SK-N-SH (cell line): ENCODE results near the gene FOXB1. TPM values are rescaled to one million over a fixed set of nuclear protein-coding genes. Genes with fewer than 3 reads are reported as not detected.

Experiments
- CTCF ChIA-PET: fragments of 300-600, 350-600 bp; formaldehyde crosslinking; extraction: SDS; loops from one replicate; lab custom pipeline; 2021; lab: Yijun Ruan, JAX
- POLR2A ChIA-PET: fragments of 350-600 bp; sonication (Branson Sonifier 250); formaldehyde crosslinking; extraction: SDS; loops from one replicate; lab custom pipeline; 2020; ENCODE audit warnings: antibody characterized with exemption, inconsistent platforms; lab: Yijun Ruan, JAX
- DNase-seq: peaks from one replicate; pipeline ENCODE4 v3.0.0; 2012
- H2AFZ ChIP-seq: fragments of 200-600 bp; sonication (generic); 2 replicates; pipeline ENCODE4 v1.8.1; 2016; ENCODE audit warnings: antibody characterized with exemption, mild to moderate bottlenecking, low read depth
- H3F3A ChIP-seq: fragments of 200-600 bp; sonication (generic); replicated peaks from 2 replicates; pipeline ENCODE3; 2016; ENCODE audit warnings: antibody characterized with exemption, mild to moderate bottlenecking; ENCODE audit not compliant: insufficient read depth
- H3K27ac ChIP-seq, 2 experiments: fragments of 200-500 bp in 1 of 2; fragments of 200-600 bp in 1 of 2; sonication (Bioruptor generic) in 1 of 2; sonication (generic), shearing (Covaris generic) in 1 of 2; 2 replicates each; pipeline versions ENCODE4 v1.5.1 to v1.6.1; 2014 to 2016; ENCODE audit warnings: low read depth in 2 of 2, inconsistent platforms in 1 of 2, low read length in 1 of 2, mild to moderate bottlenecking in 1 of 2, mixed read lengths in 1 of 2
- H3K27me3 ChIP-seq: fragments of 200-600 bp; sonication (generic), shearing (Covaris generic); 2 replicates; pipeline ENCODE4 v1.6.1; 2016; ENCODE audit warnings: mixed run types; ENCODE audit not compliant: insufficient read depth
- H3K36me3 ChIP-seq, 2 experiments: fragments of 200-500 bp in 1 of 2; fragments of 200-600 bp in 1 of 2; sonication (Bioruptor generic) in 1 of 2; sonication (generic) in 1 of 2; replicated peaks in 1 of 2; 2 replicates each; pipeline versions ENCODE3 to v1.5.1; 2014 to 2016; ENCODE audit warnings: low read length in 1 of 2, mild to moderate bottlenecking in 1 of 2; ENCODE audit not compliant: insufficient read depth in 2 of 2, control insufficient read depth in 1 of 2
- H3K4me1 ChIP-seq, 2 experiments: fragments of 200-500 bp in 1 of 2; fragments of 200-600 bp in 1 of 2; sonication (Bioruptor generic) in 1 of 2; sonication (generic), shearing (Covaris generic) in 1 of 2; 2 replicates each; pipeline versions ENCODE4 v1.5.1 to v1.6.1; 2014 to 2016; ENCODE audit warnings: low read depth in 1 of 2, low read length in 1 of 2, mixed run types in 1 of 2; ENCODE audit not compliant: insufficient read depth in 2 of 2, control insufficient read depth in 1 of 2
- H3K4me2 ChIP-seq: fragments of 200-600 bp; sonication (generic), shearing (Covaris generic); 2 replicates; pipeline ENCODE4 v1.6.1; 2017; ENCODE audit warnings: mixed run types
- H3K4me3 ChIP-seq, 2 experiments: fragments of 200-500 bp in 1 of 2; fragments of 200-600 bp in 1 of 2; sonication (Bioruptor generic) in 1 of 2; sonication (generic), shearing (Covaris generic) in 1 of 2; 2 replicates each; pipeline versions ENCODE4 v1.5.1 to v1.8.1; 2014 to 2016; ENCODE audit warnings: low read depth in 2 of 2, inconsistent platforms in 1 of 2, low read length in 1 of 2, mild to moderate bottlenecking in 1 of 2, mixed read lengths in 1 of 2, moderate library complexity in 1 of 2
- H3K79me2 ChIP-seq: fragments of 200-600 bp; sonication (generic); 2 replicates; pipeline ENCODE4 v1.8.1; 2017; ENCODE audit warnings: mild to moderate bottlenecking; ENCODE audit not compliant: insufficient read depth
- H3K9ac ChIP-seq: fragments of 200-600 bp; sonication (generic); 2 replicates; pipeline ENCODE4 v1.6.1; 2017; ENCODE audit warnings: mixed run types
- H3K9me2 ChIP-seq: fragments of 200-600 bp; sonication (generic); 2 replicates; pipeline ENCODE4 v1.6.1; 2017; ENCODE audit warnings: mixed run types
- H3K9me3 ChIP-seq: fragments of 200-600 bp; sonication (generic); 2 replicates; pipeline ENCODE4 v1.6.1; 2017; ENCODE audit warnings: mixed run types, mild to moderate bottlenecking, moderate library complexity
- H4K20me1 ChIP-seq: fragments of 200-600 bp; sonication (generic); 2 replicates; pipeline ENCODE4 v1.6.1; 2017; ENCODE audit warnings: mild to moderate bottlenecking, mixed run types; ENCODE audit not compliant: insufficient read depth
- FOXM1 ChIP-seq: IDR thresholded peaks from 2 replicates; pipeline ENCODE4 v1.4.0; 2012; ENCODE audit warnings: low read depth, mild to moderate bottlenecking
- MEF2A ChIP-seq: IDR thresholded peaks from 2 replicates; pipeline ENCODE4 v1.4.0; 2012; ENCODE audit warnings: low read depth, borderline replicate concordance
- NRF1 ChIP-seq: IDR thresholded peaks from 2 replicates; pipeline ENCODE4 v1.6.1; 2012; ENCODE audit warnings: low read depth, mild to moderate bottlenecking, low read length
- RFX5 ChIP-seq: IDR thresholded peaks from 2 replicates; pipeline ENCODE4 v1.6.1; 2012; ENCODE audit warnings: mild to moderate bottlenecking, improper control_type of control experiment, low read length
- SMC3 ChIP-seq: IDR thresholded peaks from 2 replicates; pipeline ENCODE4 v1.6.1; 2012; ENCODE audit warnings: low read depth, low read length, improper control_type of control experiment
- WGBS: methylation state at CpG from one replicate; pipeline ENCODE4 v1.1.6; 2017; ENCODE audit warnings: low lambda C conversion rate; 5-methylcytosine and 5-hydroxymethylcytosine counted together
- polyA plus RNA-seq, 3 experiments: library from polyadenylated mRNA; depleted of rRNA; stranded (reverse); fragments of >200 nt; gene quantifications; 2 replicates each; pipeline ENCODE4 v1.2.3, GENCODE V29; 2012
- TF ChIP-seq, protein P1 (sequence below): IDR thresholded peaks from 2 replicates; pipeline ENCODE4 v1.6.1; 2012; ENCODE audit warnings: mild to moderate bottlenecking, low read depth, low read length, moderate library complexity
- TF ChIP-seq, protein P2 (sequence below): fragments of 150-350 bp; IDR thresholded peaks from 2 replicates; pipeline ENCODE4 v1.6.1; 2016; ENCODE audit warnings: mild to moderate bottlenecking, low read depth, low read length
- TF ChIP-seq, protein P3 (sequence below): IDR thresholded peaks from 2 replicates; pipeline ENCODE4 v1.4.0; 2012; ENCODE audit warnings: low read depth, borderline replicate concordance
- TF ChIP-seq, protein P4 (sequence below): fragments of 200-600 bp; sonication (generic); IDR thresholded peaks from 2 replicates; pipeline ENCODE4 v1.6.1; 2017; ENCODE audit warnings: antibody characterized with exemption, mild to moderate bottlenecking, moderate library complexity

Gene FOXB1
- polyA plus RNA-seq, 1 of the 3 experiments (the other 2 are of a cell fraction) = not detected

DNA sequence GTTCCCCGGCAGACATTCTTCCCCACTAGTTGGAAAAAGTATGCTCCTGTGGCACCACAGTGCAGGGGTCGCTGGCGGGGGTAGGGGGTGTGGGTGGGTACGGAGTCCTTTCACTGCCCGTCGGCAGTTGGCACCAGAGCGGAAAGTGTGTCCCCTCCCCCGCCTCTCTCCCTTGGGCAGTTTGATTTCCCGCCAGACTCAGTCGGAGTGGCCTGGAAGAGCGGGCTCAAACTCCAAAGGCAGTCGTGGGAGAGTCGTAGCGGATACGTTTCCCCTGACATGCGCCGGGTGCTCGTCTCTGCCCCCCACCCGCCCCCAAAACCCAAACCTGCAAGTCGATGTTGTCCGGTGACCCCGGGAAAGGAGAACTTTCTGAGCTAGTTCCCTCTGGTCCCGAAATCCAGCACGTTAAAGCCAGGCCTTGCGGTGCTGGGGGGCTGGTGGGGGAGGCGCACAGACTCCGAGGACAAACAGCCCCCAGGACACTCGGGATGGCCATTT lies 4.4 kb upstream of the FOXB1 start:
- Histone ChIP-seq H3K9me3 (no peaks in the 10 kb centered on the region), H3K27me3 (peaks cover 100% of the 10 kb centered on the region), H3F3A (no peaks in the 10 kb centered on the region), H2AFZ (no peak overlapping the region), H3K36me3 (no peaks in the 10 kb centered on the region), H3K4me1 (no peaks in the 10 kb centered on the region; a peak in 1 of 4 replicates), H3K4me3 (no peak overlapping the region), H3K9ac (no peak overlapping the region), H3K4me2 (no peak overlapping the region), H3K27ac (no peak overlapping the region), H4K20me1 (no peaks in the 10 kb centered on the region), H3K9me2 (no peaks in the 10 kb centered on the region), H3K79me2 (no peaks in the 10 kb centered on the region)
- peak; percentile 16 for DNase-seq
- POLR2A ChIA-PET = no interaction called here
- TF ChIP-seq, protein P1, sequence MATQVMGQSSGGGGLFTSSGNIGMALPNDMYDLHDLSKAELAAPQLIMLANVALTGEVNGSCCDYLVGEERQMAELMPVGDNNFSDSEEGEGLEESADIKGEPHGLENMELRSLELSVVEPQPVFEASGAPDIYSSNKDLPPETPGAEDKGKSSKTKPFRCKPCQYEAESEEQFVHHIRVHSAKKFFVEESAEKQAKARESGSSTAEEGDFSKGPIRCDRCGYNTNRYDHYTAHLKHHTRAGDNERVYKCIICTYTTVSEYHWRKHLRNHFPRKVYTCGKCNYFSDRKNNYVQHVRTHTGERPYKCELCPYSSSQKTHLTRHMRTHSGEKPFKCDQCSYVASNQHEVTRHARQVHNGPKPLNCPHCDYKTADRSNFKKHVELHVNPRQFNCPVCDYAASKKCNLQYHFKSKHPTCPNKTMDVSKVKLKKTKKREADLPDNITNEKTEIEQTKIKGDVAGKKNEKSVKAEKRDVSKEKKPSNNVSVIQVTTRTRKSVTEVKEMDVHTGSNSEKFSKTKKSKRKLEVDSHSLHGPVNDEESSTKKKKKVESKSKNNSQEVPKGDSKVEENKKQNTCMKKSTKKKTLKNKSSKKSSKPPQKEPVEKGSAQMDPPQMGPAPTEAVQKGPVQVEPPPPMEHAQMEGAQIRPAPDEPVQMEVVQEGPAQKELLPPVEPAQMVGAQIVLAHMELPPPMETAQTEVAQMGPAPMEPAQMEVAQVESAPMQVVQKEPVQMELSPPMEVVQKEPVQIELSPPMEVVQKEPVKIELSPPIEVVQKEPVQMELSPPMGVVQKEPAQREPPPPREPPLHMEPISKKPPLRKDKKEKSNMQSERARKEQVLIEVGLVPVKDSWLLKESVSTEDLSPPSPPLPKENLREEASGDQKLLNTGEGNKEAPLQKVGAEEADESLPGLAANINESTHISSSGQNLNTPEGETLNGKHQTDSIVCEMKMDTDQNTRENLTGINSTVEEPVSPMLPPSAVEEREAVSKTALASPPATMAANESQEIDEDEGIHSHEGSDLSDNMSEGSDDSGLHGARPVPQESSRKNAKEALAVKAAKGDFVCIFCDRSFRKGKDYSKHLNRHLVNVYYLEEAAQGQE = no peak
- no peak for TF ChIP-seq MEF2A
- TF ChIP-seq FOXM1 = no peak
- TF ChIP-seq, protein P2, sequence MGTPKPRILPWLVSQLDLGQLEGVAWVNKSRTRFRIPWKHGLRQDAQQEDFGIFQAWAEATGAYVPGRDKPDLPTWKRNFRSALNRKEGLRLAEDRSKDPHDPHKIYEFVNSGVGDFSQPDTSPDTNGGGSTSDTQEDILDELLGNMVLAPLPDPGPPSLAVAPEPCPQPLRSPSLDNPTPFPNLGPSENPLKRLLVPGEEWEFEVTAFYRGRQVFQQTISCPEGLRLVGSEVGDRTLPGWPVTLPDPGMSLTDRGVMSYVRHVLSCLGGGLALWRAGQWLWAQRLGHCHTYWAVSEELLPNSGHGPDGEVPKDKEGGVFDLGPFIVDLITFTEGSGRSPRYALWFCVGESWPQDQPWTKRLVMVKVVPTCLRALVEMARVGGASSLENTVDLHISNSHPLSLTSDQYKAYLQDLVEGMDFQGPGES = no peak
- TF ChIP-seq, protein P3, sequence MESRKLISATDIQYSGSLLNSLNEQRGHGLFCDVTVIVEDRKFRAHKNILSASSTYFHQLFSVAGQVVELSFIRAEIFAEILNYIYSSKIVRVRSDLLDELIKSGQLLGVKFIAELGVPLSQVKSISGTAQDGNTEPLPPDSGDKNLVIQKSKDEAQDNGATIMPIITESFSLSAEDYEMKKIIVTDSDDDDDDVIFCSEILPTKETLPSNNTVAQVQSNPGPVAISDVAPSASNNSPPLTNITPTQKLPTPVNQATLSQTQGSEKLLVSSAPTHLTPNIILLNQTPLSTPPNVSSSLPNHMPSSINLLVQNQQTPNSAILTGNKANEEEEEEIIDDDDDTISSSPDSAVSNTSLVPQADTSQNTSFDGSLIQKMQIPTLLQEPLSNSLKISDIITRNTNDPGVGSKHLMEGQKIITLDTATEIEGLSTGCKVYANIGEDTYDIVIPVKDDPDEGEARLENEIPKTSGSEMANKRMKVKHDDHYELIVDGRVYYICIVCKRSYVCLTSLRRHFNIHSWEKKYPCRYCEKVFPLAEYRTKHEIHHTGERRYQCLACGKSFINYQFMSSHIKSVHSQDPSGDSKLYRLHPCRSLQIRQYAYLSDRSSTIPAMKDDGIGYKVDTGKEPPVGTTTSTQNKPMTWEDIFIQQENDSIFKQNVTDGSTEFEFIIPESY = no peak
- no peak for TF ChIP-seq SMC3
- TF ChIP-seq, protein P4, sequence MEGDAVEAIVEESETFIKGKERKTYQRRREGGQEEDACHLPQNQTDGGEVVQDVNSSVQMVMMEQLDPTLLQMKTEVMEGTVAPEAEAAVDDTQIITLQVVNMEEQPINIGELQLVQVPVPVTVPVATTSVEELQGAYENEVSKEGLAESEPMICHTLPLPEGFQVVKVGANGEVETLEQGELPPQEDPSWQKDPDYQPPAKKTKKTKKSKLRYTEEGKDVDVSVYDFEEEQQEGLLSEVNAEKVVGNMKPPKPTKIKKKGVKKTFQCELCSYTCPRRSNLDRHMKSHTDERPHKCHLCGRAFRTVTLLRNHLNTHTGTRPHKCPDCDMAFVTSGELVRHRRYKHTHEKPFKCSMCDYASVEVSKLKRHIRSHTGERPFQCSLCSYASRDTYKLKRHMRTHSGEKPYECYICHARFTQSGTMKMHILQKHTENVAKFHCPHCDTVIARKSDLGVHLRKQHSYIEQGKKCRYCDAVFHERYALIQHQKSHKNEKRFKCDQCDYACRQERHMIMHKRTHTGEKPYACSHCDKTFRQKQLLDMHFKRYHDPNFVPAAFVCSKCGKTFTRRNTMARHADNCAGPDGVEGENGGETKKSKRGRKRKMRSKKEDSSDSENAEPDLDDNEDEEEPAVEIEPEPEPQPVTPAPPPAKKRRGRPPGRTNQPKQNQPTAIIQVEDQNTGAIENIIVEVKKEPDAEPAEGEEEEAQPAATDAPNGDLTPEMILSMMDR = no peak
- TF ChIP-seq NRF1 = no peak
- no peak for TF ChIP-seq RFX5
- CTCF ChIA-PET = no interaction called here
- 12% methylated on average over 17 of the region's 28 CpGs for WGBS
